ENCODE results near the gene FOXI1. TPM values are rescaled to one million over a fixed set of nuclear protein-coding genes. Genes with fewer than 3 reads are reported as not detected.
"Not testable (repeated sequence)": the region's sequence is repeated elsewhere in the genome, so short reads cannot be mapped to it uniquely, and the experiment has no call there.

The FOXI1 gene
- total and polyA plus RNA-seq, 8 donors: 0.09 to 1.8 (median 0.38) TPM; not detected in 3

DNA sequence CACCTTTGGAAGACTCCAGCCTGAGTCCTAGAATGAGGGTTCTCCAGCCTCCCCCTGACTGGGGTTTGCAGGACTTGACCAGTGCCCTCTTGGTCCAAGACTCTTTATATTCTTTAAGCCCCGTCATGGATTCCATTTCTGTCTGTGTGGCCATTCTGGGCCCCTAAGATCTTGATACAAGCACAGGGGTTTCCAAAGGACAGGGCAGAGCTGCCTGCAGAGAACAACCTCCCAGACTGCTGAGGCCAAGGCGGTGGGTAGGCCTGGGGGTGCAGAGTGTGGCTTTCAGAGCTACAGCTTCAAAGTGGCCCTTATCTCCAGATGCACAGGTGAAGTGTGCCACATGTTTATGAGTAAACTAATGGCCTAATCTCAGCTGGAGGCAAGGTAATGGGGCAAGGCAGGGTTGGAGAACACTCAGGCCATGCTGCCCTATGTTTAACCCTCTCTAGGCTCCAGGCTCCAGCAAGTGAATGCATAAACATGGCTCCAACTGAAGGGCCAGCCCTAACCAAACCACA lies 32.1 kb downstream of the FOXI1 start:
- Histone ChIP-seq H3K27ac (no peak overlapping the region), H3K4me3 (no peak overlapping the region), H3K36me3 (no peaks in the 10 kb centered on the region), H3K27me3 (no peaks in the 10 kb centered on the region), H3K9me3 (no peaks in the 10 kb centered on the region), H3K4me1 (no peaks in the 10 kb centered on the region)
- no peak for FAIRE-seq
- 55 to 67% methylated on average over 2 of the region's 2 CpGs for WGBS, 2 donors
- intact Hi-C loops (cut with DNase I): no loop called here
- ATAC-seq: no peak
- no peak for DNase-seq
- TF ChIP-seq, protein P1, sequence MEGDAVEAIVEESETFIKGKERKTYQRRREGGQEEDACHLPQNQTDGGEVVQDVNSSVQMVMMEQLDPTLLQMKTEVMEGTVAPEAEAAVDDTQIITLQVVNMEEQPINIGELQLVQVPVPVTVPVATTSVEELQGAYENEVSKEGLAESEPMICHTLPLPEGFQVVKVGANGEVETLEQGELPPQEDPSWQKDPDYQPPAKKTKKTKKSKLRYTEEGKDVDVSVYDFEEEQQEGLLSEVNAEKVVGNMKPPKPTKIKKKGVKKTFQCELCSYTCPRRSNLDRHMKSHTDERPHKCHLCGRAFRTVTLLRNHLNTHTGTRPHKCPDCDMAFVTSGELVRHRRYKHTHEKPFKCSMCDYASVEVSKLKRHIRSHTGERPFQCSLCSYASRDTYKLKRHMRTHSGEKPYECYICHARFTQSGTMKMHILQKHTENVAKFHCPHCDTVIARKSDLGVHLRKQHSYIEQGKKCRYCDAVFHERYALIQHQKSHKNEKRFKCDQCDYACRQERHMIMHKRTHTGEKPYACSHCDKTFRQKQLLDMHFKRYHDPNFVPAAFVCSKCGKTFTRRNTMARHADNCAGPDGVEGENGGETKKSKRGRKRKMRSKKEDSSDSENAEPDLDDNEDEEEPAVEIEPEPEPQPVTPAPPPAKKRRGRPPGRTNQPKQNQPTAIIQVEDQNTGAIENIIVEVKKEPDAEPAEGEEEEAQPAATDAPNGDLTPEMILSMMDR (IDR thresholded peaks at IDR 0.05): no peak

- no peak for FAIRE-seq
- DNase-seq: no peak
- TF ChIP-seq, protein P1 (IDR thresholded peaks at IDR 0.05): no peak
- intact Hi-C loops (cut with DNase I): no loop called here
- H3K9me3 ChIP-seq: no peaks in the 10 kb centered on the region
- 81 to 85% methylated on average over 4 of the region's 4 CpGs for WGBS, 2 donors
- H3K4me1 ChIP-seq: no peaks in the 10 kb centered on the region
- H3K4me3 ChIP-seq: no peak overlapping the region
- no peak for ATAC-seq
- H3K27me3 ChIP-seq: no peaks in the 10 kb centered on the region
- H3K36me3 ChIP-seq: no peaks in the 10 kb centered on the region
- H3K27ac ChIP-seq: no peak overlapping the region
These were observed 32.6 kb downstream of the FOXI1 start for GRCh38 chr5:170138273-170138672.

GRCh38 chr5:170139786-170140335 lies 34.2 kb downstream of the FOXI1 start:
- FAIRE-seq (no peak), ATAC-seq (no peak), DNase-seq (no peak)
- WGBS, 2 donors: 60 to 61% methylated on average over 9 of the region's 9 CpGs
- no peak overlapping the region for H3K4me3 ChIP-seq
- TF ChIP-seq, protein P1 (IDR thresholded peaks at IDR 0.05): no peak
- no peaks in the 10 kb centered on the region for H3K9me3 ChIP-seq
- no peaks in the 10 kb centered on the region for H3K4me1 ChIP-seq
- H3K27me3 ChIP-seq: no peaks in the 10 kb centered on the region
- H3K36me3 ChIP-seq: no peaks in the 10 kb centered on the region
- intact Hi-C loops (cut with DNase I): no loop called here
- no peak overlapping the region for H3K27ac ChIP-seq

DNA sequence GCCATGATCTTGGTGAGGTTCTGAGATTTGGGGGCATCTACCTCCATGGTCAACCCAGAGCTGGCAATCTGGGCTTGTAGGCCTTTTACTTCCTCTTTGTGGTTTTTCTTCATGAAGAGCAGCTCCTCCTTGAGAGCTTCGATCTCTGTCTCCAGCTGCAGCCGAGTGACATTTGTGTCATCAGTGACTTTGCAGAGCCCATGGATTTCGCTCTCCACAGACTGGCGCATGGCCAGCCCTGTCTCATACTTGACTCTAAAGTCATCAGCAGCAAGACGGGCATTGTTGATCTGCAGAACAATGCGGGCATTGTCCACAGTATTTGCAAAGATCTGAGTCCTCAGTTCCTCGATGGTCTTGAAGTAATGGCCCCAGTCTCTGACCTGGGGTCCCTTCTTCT lies 35.5 kb downstream of the FOXI1 start:
- 65 to 70% methylated on average over 7 of the region's 7 CpGs for WGBS, 2 donors
- DNase-seq; FAIRE-seq; H3K27ac ChIP-seq; H3K27me3 ChIP-seq; intact Hi-C loops (cut with DNase I); ATAC-seq; H3K4me1 ChIP-seq; H3K4me3 ChIP-seq; H3K9me3 ChIP-seq; H3K36me3 ChIP-seq: not testable (repeated sequence)

DNA sequence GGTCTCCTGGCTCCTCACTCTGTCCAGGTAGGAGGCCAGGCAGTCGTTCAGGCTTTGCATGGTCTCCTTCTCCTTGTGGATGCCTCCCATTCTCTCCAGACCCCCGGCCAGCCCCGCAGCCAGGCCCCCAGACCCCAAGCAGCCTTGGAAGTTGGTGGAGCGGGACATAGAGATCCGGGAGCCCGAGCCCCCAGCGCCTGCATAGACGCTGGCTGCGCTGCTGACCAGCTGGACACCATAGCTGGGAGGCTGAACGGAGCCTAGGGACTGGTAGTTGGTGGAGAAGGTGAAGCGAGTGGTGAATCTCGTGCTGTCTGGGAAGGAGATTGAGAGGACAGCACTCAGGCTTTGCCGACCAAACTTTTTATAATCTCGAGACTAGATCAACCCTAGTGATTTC lies 35.9 kb downstream of the FOXI1 start:
- no peak for DNase-seq

More for the DNA sequence above, 35.9 kb downstream of the FOXI1 start:
- intact Hi-C loops (cut with DNase I): no loop called here
- Histone ChIP-seq H3K27me3 (no peaks in the 10 kb centered on the region), H3K27ac (no peak overlapping the region), H3K36me3 (no peaks in the 10 kb centered on the region), H3K4me3 (no peak overlapping the region), H3K4me1 (no peaks in the 10 kb centered on the region), H3K9me3 (no peaks in the 10 kb centered on the region)
- TF ChIP-seq, protein P1 (IDR thresholded peaks at IDR 0.05): no peak
- no peak for FAIRE-seq
- WGBS, 2 donors: 75 to 82% methylated on average over 14 of the region's 14 CpGs
- ATAC-seq: no peak
